HG02678 (cell line): ENCODE results near the gene TMEM18.

Experiments used
- ATAC-seq: cut with Tn5 transposase; IDR thresholded peaks from one replicate; pipeline ENCODE4 v1.9.1; 2021; ENCODE audit warnings: mild to moderate bottlenecking, moderate library complexity; ENCODE audit not compliant: unreplicated experiment

Gene TMEM18

DNA sequence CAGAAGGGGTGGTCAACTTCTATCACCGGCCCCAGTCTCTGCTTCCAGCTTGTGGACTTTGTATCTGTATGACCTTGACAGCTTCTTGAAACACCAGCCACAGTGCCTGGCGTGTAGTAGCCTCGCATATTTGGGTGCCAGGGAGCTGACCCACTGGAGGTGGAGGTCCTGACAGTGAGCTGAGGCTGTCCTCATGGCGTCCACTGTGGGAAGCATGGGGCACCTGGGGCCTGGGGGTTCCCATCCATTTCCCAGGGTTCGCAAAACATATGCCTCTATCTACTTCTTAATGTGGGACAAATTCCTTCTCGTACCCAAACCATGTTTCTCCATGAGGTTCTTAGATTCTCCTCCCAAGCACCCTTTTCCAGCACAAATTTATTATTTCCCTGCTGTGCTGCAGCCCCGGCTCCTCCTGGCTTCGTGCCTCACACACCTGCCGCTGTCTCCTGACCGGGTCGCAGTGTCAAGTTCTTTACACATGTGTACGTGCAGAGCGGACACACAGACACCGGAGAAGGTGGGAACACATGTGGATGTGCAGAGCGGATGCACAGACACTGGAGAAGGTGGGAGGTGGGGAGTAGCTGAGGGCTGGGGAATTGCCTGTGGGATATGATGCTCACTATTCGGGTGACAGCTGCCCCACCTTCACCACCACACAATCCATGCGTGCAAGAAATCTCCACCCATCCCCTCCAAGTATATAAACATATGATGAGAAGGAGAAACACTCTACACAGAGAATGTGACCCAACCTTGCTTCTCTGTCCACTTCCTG lies 23.4 kb downstream of the TMEM18 start:
- no peak for ATAC-seq

DNA sequence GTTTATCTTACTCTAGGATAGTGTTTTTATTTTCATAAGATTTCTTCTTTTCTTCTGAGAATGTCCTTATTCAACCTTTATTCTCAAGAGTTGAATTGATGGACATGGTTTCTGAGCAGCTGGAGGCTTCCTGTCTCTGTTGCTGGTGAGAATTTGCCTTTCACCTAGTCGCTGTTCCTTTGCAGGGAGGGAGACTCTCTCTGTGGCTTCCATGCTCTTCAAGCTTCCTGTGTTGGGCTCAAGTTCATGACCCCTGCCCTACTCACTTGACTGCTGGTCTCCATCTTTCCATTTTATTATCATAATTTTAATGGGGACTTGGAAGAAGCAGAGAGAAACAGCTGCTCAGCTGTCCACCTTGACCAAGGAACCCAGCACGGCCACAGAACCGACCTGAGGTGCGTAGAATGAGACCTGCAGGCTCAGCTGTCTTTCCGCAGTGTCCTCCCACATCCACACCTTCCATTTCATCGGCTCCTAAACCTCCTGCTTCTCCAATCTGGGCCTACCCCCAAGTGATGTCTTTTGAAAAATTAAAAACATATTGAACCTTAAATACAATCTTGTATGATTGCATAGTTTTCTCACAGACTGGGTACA lies 24.2 kb downstream of the TMEM18 start:
- ATAC-seq: no peak

DNA sequence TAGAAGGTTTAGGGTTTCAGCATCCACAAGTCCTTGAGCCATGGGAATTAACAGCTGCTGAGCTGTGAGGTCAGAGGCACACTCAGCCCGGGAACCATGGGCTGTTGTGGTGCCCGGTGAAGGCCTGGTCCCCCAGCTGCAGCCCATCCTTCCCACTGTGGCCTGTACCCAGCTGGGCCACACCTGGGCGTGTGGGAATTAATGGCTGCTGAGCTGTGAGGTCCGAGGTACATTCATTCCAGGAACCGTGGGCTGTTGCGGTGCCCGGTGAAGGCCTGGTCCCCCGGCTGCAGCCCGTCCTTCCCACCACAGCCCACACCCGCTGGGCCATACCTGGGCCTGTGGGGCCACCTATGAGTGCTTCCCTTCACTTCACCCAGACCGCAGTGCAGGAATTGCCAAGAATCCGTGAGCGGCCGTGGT lies 25.2 kb downstream of the TMEM18 start:
- ATAC-seq: no peak

DNA sequence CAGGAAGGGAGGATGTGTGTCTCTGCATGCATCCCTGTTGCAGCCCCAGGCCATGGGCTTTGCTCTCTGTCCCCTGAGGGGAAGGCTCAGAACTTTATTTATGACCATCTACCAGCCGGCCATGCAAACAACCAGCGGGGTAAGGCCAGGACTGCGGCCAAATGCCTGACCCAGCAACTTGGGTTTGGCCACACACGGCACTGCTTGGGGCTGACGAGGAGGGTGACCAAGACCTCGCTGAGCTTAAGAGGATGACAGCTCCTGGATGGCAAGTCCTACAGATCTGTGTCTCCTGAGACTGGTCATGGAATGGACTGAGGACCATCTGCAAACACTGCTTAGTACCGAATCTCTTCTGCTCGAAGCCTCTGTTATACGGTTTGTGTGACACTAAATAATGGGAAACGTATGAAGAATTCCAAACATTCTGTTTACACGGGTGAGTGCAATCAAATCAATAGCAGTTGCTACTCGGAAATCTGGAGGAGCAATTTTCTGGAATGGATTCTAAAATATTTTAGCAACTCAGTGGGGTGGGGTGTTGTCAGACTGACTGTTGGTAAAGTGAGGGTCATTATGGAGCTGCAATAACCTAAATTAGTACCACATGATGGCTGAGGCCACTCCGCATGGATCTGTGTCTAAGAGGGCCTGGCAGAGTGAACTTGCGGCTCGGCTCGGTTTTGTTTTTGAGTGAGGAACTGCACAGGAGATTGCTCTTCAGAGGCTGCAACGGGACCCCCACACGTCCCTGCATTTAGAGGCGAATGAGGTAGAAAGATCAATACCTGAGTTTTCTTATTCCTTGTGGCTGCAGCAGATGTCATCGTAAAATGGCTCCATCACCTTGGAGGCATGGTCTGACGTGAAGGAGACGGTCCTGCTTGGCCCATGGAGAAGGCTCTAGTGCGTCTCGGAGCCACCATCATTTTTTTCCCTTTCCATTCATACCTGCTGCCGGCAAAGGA lies 26.6 kb downstream of the TMEM18 start:
- no peak for ATAC-seq

DNA sequence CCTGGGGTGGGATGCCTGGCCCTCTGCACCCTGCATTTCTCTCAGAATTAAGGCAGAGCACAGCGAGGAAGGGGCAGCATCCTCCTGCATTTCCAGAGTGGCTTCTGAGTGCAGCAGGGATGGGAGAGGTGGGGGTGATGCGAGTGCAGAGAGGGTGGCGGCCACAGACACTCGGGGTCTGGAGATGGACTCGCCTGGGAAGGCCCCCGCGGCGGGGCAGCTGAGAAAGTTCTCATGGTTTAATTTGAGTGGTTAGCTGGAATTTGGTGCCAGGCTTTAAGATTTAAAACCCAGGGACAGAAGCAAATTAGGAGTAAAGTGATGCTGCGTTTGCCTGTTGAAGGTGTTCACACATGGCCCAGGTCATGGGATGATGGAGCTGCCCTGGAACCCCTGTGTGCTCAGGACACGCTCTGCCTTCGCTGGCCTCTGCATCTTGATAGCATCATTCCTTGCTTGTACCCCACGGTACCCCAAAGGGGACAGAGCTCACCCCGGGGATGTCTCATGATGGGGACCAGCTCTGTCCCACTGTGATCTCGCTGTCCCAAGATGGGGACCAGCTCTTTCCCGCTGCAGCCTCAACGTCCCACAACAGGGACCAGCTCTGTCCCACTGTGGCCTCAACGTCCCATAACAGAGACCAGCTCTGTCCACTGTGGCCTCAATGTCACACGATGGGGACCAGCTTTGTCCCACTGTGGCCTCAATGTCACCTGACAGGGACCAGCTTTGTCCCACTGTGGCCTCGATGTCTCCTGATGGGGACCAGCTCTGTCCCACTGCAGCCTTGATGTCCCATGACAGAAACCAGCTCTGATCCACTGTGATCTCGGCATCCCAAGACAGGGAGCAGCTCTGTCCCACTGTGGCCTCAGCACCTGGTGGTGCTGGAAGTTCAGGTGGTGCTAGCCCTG lies 27.5 kb downstream of the TMEM18 start:
- no peak for ATAC-seq

DNA sequence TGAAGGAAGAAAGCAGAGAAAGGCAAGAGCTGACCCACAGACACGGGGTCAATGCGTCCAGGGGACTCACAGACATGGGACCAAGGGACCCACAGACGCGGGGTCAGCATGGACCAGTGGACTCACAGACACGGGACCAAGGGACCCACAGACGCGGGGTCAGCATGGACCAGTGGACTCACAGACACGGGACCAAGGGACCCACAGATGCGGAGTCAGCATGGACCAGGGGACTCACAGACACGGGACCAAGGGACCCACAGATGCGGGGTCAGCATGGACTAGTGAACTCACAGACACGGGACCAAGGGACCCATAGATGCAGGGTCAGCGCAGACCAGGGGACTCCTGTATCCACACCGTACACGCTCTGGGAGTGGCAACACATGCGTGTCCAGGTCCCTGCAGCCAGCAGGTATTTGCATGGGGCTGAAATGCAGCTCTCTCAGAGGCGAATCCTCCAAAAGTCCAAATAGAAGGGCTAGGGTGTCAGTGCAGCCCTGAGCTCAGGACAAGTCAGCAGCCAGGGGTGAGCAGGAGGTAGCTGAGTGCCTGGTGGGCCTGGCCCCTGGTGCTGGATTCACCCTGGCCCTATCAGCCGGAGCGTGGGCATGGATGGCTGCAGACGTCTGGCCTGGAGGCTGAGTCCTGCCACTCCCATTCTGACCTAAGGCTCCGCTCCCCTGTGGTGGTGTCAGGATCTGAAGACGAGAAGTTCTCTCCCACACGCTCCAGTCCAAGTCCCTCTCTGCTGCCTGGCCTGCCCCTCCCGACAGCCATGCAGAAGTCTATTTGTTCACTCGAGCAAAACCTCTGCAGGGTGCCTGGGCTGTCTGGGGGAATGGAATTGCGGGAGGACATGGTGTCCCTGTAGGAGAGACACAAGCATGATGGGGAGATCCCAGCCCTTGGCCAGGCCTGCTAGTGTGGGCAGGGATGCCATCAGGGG lies 28.5 kb downstream of the TMEM18 start:
- ATAC-seq: no peak

DNA sequence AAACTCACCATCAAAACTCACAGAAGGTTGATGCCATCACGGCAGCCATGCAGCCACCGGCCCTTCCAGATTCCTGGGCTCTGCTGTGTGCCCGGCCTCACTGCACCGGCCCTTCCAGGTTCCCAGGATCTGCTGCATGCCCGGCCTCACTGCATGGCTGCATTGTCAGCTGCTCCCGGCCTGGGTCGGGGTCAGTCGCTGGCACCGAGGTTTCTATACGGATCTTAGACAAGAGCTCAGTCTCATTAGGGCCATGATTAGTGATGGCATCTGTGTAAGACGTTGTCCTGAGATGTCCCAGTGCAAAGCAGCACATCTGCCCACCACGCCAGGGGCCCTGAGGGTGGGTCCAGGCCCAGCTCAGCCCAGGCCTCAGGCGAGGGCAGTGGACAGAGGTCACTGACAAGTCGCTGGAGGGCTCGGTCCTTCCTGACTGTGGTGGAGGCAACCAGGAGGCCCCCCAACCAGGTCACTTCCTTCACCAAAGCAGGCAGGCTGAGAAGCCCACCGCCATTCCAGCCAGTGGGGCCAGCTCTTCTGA lies 29.4 kb downstream of the TMEM18 start:
- ATAC-seq: no peak

DNA sequence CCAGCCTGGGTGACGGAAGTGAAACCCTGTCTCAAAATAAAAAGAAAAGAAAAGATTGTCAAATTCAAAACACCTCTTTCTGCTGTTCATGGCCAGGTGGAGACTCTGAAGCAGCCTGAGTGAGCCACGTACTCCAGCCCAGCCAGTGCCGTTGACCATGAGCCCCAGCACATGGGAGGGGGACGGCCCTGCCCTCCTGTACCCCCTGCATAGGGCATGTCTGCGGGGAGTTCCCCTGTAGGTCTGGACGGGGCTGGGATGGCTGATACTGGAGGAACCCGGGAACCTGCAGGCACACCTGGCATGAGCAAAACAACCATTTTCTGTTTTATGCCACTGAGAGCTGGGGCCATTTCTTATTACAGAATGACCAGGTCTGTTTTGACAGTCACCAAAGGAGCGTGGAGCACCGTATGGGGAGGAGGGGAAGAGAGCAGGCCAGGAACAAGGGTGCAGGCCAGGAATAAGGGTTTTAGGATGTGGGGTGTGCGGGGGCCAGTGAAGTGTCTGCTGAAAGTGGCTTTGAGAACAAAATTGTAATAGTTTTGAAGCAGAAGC lies 30.1 kb downstream of the TMEM18 start:
- ATAC-seq: no peak

DNA sequence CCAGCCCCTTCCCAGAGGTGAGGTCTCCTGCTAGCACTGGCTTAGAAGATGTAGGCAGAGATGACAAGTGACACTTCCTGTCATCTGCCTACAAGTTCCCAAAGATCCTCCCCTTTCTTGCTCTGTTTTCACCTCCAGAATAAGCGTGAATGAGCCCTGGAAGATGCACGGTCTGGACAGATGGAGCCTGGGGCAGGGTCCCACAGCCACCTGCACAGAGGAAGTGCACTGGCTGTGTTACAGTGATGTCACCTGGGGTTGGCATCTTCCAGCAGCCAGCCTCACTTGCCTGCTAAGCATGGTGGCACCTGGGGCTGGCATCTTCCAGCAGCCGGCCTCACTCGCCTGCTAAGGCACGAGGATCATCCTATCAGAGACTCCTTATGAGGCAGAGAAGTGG lies 32.3 kb downstream of the TMEM18 start:
- ATAC-seq: no peak

DNA sequence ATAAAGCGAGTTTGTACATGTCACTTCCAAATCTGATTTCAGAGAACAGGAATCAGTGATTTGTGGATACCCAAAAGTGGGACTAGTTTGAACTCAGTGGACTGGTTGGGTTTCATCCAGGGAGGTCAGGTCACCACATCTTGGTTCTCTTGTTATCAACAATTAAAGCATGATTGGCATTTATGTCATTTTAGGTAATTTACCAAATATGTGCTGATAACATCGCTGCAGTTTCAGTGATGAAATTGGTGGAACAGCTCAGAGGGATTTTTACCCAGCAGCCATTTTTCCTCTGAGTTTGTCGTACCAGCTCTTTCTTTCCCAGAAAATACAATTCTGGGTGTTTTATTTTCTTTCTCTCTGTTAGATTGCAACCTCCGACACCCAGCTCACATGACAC lies 33.4 kb downstream of the TMEM18 start:
- ATAC-seq: no peak

DNA sequence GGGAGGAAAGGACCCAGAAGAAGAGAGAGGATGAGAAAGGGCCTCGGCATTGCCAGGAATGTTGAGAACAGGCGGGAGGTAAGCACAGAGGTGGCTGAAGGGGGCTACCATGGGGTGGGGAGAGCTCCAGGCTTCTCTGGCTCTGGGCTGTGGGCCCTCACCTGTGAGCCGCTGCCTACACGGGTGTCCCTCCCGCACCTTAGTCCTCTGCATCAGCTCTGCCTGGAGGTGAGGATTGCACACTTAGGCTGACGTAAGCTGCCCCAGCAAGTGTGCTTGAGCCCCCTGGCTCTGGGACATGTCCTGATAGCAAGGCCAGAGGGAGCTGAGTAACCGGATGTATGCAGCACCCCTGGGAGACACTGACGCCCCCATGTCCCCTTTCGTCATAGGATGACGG lies 33.9 kb downstream of the TMEM18 start:
- no peak for ATAC-seq

DNA sequence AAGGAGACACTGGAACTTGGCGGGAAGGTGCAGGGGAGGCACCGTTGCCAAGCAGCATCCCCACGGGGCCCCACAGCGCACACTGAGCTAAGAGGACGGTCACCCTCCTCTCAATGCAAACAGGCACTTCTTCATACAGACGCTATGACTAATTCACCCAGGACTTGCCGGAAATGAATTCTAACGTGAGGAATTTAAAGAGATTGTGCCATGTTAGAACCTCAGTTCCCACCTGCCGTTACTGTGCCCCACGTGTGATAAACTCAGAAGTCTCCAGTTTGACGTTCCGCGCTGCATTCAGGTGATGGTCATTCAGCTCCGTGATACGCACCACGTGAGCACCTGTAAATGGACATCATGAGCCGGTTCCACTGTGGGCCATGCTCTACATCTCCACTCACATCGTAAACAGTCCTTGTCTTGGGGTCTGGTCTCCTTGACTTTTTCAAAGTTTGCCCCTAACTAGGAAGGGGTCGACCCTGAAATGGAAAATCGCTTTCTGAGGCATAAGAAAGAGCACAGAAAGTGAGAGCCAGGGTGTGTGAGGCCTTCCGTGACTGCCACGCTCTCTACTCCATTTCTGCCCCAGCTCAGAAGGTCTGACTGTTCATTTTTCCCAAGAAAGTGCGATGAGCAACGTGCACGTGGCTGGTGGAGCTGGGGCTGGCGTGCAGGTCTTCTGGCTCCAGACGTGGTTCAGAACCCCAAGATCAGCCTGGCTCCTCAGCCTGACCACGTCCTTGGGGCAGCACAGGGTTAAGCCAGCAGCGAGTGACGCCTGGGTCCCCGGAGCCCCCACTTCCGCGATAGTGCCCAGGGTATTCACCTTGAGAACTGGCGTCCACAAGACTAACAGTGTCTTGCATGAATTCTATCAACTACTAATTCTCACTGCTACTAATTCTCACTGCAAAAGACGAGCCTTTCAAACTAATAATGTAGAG lies 35.1 kb downstream of the TMEM18 start:
- no peak for ATAC-seq

DNA sequence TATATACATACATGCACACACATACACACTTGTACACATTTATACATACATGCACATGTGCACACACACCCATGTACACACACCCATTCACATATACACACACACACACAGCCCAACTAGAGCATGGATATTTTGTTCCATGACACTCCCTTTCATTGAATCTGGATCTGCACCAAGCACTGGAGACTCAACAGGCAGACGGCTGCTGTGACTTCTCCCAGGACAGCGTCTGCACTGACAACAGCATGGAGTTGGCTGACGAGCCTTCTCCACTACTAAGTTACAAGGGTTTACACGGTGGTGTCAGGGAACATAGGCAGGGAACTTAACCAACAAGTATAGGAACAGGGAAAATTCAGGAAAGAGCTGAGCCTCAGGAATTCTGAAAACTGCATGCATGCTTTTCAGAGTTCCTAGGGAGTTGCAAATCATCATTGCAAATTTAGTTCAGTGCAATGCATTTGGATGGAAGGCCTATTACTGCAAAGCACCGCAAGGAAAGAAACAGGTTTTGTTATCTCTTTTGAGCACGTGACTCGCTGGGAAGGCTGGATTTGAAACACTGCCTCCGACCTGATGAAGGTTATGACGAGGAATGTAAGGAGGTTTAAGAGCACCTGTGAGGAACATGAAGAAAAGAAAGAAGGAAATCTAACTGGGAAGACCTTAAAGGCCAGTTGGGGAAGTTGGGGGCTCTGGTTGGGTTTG lies 35.9 kb downstream of the TMEM18 start:
- ATAC-seq: no peak

DNA sequence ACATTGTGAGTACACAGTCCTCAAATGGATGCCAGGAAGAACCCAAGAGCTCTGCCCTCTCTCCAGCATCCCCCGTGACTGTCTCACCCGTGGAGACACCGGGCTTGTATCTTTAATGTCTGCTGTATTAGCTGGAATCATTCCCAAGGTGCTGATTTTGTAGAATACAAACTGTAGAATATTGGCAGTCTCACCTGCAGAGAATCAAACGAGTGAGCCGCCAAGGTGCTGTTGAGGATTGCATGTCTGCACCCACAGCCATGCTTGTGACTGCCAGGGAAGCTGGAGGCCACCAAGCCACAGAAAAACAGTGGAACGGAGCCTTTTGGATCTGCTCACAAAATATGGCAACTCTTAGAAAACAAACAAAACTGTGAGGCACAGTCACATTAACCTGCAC lies 37.5 kb downstream of the TMEM18 start:
- ATAC-seq: no peak

DNA sequence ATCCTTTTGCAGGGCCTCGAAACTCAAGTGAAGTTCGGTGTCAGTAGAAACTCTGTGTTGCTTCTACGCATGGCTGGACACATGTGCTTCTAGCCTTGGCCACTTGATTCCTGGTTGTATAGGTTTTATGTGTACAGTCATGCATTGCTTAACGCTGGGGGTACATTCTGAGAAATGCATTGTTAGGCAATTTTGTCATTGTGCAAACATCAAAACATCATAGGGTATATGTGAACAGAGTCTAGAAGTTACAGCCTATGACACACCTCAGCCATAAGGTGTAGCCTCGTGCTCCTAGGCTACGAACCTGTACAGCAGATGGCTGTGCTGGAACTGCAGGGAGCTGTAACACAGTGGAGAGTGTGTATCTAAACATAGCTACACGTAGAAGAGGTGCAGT lies 39.4 kb downstream of the TMEM18 start:
- ATAC-seq: no peak

DNA sequence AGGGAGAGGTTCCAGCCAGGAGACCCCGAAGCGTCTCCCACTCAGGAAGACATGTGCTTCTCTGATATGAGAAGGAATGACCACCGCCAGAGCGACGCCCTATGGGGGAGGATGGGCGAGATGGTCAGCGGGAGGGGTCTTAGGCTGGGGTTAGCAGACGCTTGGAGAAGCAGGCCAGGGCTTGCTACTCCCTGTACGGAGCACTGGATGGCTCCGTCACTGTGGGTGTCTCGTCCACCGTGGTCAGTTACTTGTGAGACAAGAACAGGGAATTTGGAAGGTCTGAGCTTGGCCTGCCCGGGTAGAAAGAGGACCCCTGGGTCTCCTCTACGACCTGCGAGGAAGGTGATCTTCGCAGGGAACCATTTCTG lies 39.8 kb downstream of the TMEM18 start:
- no peak for ATAC-seq
